Mesenchymal stem cell (in vitro differentiated cells and primary cell): ENCODE results near the gene DENND5B.

ENCODE experiments used
- DNase-seq: peaks from one replicate; pipeline ENCODE4 v3.0.0-alpha.2; 2013
- H2AFZ ChIP-seq: one replicate; pipeline ENCODE4 v1.6.1; 2013; ENCODE audit warnings: low read depth, mild to moderate bottlenecking, control low read depth, inconsistent platforms, low read length, moderate library complexity
- H2AK5ac ChIP-seq: 2 replicates; pipeline ENCODE4 v1.6.1; 2013; ENCODE audit warnings: low read length, moderate library complexity, mild to moderate bottlenecking, inconsistent platforms; ENCODE audit not compliant: severe bottlenecking
- H2BK120ac ChIP-seq: one replicate; pipeline ENCODE4 v1.6.1; 2013; ENCODE audit warnings: low read depth, mild to moderate bottlenecking, inconsistent platforms, low read length, moderate library complexity
- H2BK12ac ChIP-seq, 2 experiments: one replicate each; pipeline ENCODE4 v1.6.1; 2013; ENCODE audit warnings: inconsistent platforms in 2 of 2, low read length in 2 of 2, mild to moderate bottlenecking in 2 of 2, moderate library complexity in 2 of 2, control low read depth in 1 of 2
- H2BK15ac ChIP-seq: one replicate; pipeline ENCODE4 v1.6.1; 2013; ENCODE audit warnings: mild to moderate bottlenecking, low read depth, inconsistent platforms; ENCODE audit not compliant: poor library complexity, severe bottlenecking
- H2BK5ac ChIP-seq: 2 replicates; pipeline ENCODE4 v1.6.1; 2013; ENCODE audit warnings: low read depth, mild to moderate bottlenecking, low read length, control low read depth, inconsistent platforms; ENCODE audit not compliant: poor library complexity, severe bottlenecking
- H3K14ac ChIP-seq, 2 experiments: one replicate each; pipeline ENCODE4 v1.6.1; 2013; ENCODE audit warnings: inconsistent platforms in 2 of 2, low read length in 2 of 2, control low read depth in 1 of 2, mild to moderate bottlenecking in 1 of 2, moderate library complexity in 1 of 2
- H3K18ac ChIP-seq, 2 experiments: one replicate each; pipeline ENCODE4 v1.6.1; 2013; ENCODE audit warnings: inconsistent platforms in 2 of 2, low read length in 2 of 2, control low read depth in 1 of 2, low read depth in 1 of 2, mild to moderate bottlenecking in 1 of 2
- H3K23ac ChIP-seq, 2 experiments: one replicate each; pipeline ENCODE4 v1.6.1; 2013; ENCODE audit warnings: inconsistent platforms in 2 of 2, low read length in 2 of 2, mild to moderate bottlenecking in 2 of 2, moderate library complexity in 2 of 2, control low read depth in 1 of 2
- H3K27ac ChIP-seq: 2 replicates; pipeline ENCODE4 v1.5.1; 2013; ENCODE audit warnings: mild to moderate bottlenecking, moderate library complexity, low read length, control low read depth, inconsistent platforms; ENCODE audit not compliant: poor library complexity, severe bottlenecking
- H3K27me3 ChIP-seq, 2 experiments: 2 replicates each; pipeline versions ENCODE4 v1.6.1 to v1.7.0; 2013; ENCODE audit warnings: low read length in 2 of 2, mild to moderate bottlenecking in 2 of 2, moderate library complexity in 2 of 2, control low read depth in 1 of 2, inconsistent platforms in 1 of 2; ENCODE audit not compliant: control insufficient read depth in 1 of 2, insufficient read depth in 1 of 2
- H3K36me3 ChIP-seq, 2 experiments: 2 replicates each; pipeline versions ENCODE4 v1.6.1 to v1.7.0; 2013; ENCODE audit warnings: low read length in 2 of 2, control low read depth in 1 of 2, inconsistent platforms in 1 of 2, low read depth in 1 of 2, mild to moderate bottlenecking in 1 of 2; ENCODE audit not compliant: insufficient read depth in 2 of 2, control insufficient read depth in 1 of 2
- H3K4ac ChIP-seq, 2 experiments: one replicate each; pipeline ENCODE4 v1.6.1; 2013; ENCODE audit warnings: inconsistent platforms in 2 of 2, low read length in 2 of 2, mild to moderate bottlenecking in 2 of 2, moderate library complexity in 2 of 2, control low read depth in 1 of 2, low read depth in 1 of 2
- H3K4me1 ChIP-seq: 2 replicates; pipeline ENCODE4 v1.6.1; 2013; ENCODE audit warnings: low read depth, low read length, control low read depth; ENCODE audit not compliant: control insufficient read depth, insufficient read depth
- H3K4me2 ChIP-seq: 2 replicates; pipeline ENCODE4 v1.6.1; 2013; ENCODE audit warnings: low read length, mild to moderate bottlenecking, inconsistent platforms; ENCODE audit not compliant: poor library complexity, severe bottlenecking
- H3K4me3 ChIP-seq, 2 experiments: 2 replicates each; pipeline versions ENCODE4 v1.5.1 to v1.7.0; 2013; ENCODE audit warnings: low read length in 2 of 2, mild to moderate bottlenecking in 2 of 2, control low read depth in 1 of 2, low read depth in 1 of 2; ENCODE audit not compliant: insufficient read depth in 1 of 2
- H3K79me1 ChIP-seq: replicated peaks from 2 replicates; pipeline ENCODE4 v1.6.1; 2013; ENCODE audit warnings: mild to moderate bottlenecking, control low read depth, low read length, inconsistent platforms; ENCODE audit not compliant: poor library complexity, severe bottlenecking
- H3K9ac ChIP-seq: 2 replicates; pipeline ENCODE4 v1.7.0; 2013; ENCODE audit warnings: mild to moderate bottlenecking, low read length, moderate library complexity
- H3K9me3 ChIP-seq: 2 replicates; pipeline ENCODE4 v1.7.0; 2013; ENCODE audit warnings: mild to moderate bottlenecking, low read length; ENCODE audit not compliant: control insufficient read depth
- H4K8ac ChIP-seq: one replicate; pipeline ENCODE4 v1.6.1; 2013; ENCODE audit warnings: inconsistent platforms, mild to moderate bottlenecking, low read length, moderate library complexity
- H4K91ac ChIP-seq: one replicate; pipeline ENCODE4 v1.6.1; 2013; ENCODE audit warnings: mild to moderate bottlenecking, low read length, inconsistent platforms
- WGBS: methylation state at CpG from one replicate; pipeline ENCODE4 v1.1.7; 2013; ENCODE audit warnings: mixed read lengths; 5-methylcytosine and 5-hydroxymethylcytosine counted together

The DENND5B gene

DNA sequence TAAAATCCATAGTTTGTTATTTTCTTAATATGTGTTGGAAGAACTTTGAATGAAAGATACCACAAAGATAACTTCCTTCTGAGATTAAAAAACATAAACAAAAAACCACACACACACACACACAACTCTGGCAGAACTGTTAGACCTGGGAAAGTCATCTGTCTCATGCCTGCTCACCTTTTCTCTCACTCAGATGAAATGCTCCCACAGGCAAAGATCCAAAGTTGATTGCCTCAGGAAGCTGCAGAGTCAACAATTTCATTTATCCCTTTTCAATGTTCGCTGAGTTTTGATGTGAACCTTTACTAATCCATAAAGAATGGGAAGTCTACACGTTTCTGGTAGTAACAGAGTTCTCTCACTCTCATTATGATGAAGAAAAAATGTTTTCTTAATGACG lies 112.0 kb downstream of the DENND5B start:
- Histone ChIP-seq H3K79me1 (peaks cover 15% of the 10 kb centered on the region), H3K36me3 (peaks cover 3 to 28% of the 10 kb centered on the region in 2 experiments), H3K27ac (no peak overlapping the region), H2BK12ac (no peak overlapping the region), H2BK5ac (no peak overlapping the region), H4K91ac (no peak overlapping the region), H3K9ac (no peak overlapping the region), H3K4me3 (no peak overlapping the region), H2BK15ac (no peak overlapping the region), H3K9me3 (no peaks in the 10 kb centered on the region), H2AK5ac (no peak overlapping the region), H3K18ac (no peak overlapping the region), H2BK120ac (no peak overlapping the region), H3K27me3 (no peaks in the 10 kb centered on the region), H3K4ac (no peak overlapping the region), H3K14ac (no peak overlapping the region), H3K4me2 (no peak overlapping the region), H4K8ac (no peak overlapping the region), H3K4me1 (peaks cover 7% of the 10 kb centered on the region), H3K23ac (no peak overlapping the region), H2AFZ (no peak overlapping the region)
- no CpG with 5 or more reads among the region's 3 CpGs for WGBS
- DNase-seq: no peak

GRCh38 chr12:31478425-31478824 lies 112.5 kb downstream of the DENND5B start:
- Histone ChIP-seq H2BK5ac (no peak overlapping the region), H2AFZ (no peak overlapping the region), H3K23ac (no peak overlapping the region), H3K79me1 (peaks cover 15% of the 10 kb centered on the region), H2BK120ac (no peak overlapping the region), H2BK12ac (no peak overlapping the region), H3K36me3 (peaks cover 3 to 28% of the 10 kb centered on the region in 2 experiments), H3K4me2 (no peak overlapping the region), H2AK5ac (no peak overlapping the region), H2BK15ac (no peak overlapping the region), H4K8ac (no peak overlapping the region), H3K9me3 (no peaks in the 10 kb centered on the region), H3K9ac (no peak overlapping the region), H3K14ac (no peak overlapping the region), H3K27me3 (no peaks in the 10 kb centered on the region), H3K4me1 (peaks cover 7% of the 10 kb centered on the region), H4K91ac (no peak overlapping the region), H3K4ac (no peak overlapping the region), H3K4me3 (no peak overlapping the region), H3K27ac (no peak overlapping the region), H3K18ac (no peak overlapping the region)
- 99% methylated on average over 4 of the region's 5 CpGs for WGBS
- no peak for DNase-seq

- no peak overlapping the region for H3K4ac ChIP-seq
- no peak overlapping the region for H4K8ac ChIP-seq
- H2AK5ac ChIP-seq: no peak overlapping the region
Measured at GRCh38 chr12:31477687-31478086, 113.2 kb downstream of the DENND5B start.

GRCh38 chr12:31476437-31476836 lies 114.5 kb downstream of the DENND5B start:
- WGBS: no CpG with 5 or more reads among the region's 4 CpGs

More at GRCh38 chr12:31477687-31478086, 113.2 kb downstream of the DENND5B start:
- Histone ChIP-seq H3K18ac (no peak overlapping the region), H2BK15ac (no peak overlapping the region), H3K27me3 (no peaks in the 10 kb centered on the region), H3K4me1 (peaks cover 5% of the 10 kb centered on the region), H3K14ac (no peak overlapping the region), H3K27ac (no peak overlapping the region), H2BK5ac (no peak overlapping the region), H2BK12ac (no peak overlapping the region), H2AFZ (no peak overlapping the region), H4K91ac (no peak overlapping the region), H3K9me3 (no peaks in the 10 kb centered on the region), H2BK120ac (no peak overlapping the region), H3K4me3 (no peak overlapping the region), H3K9ac (no peak overlapping the region), H3K4me2 (no peak overlapping the region), H3K79me1 (peaks cover 13% of the 10 kb centered on the region), H3K23ac (no peak overlapping the region), H3K36me3 (peaks cover 3 to 28% of the 10 kb centered on the region in 2 experiments)
- DNase-seq: no peak

More at GRCh38 chr12:31476437-31476836, 114.5 kb downstream of the DENND5B start:
- Histone ChIP-seq H3K23ac (no peak overlapping the region), H2AFZ (no peak overlapping the region), H3K27me3 (no peaks in the 10 kb centered on the region), H4K8ac (no peak overlapping the region), H3K4me1 (peaks cover 9% of the 10 kb centered on the region), H3K4ac (no peak overlapping the region), H3K18ac (no peak overlapping the region), H3K27ac (no peak overlapping the region), H3K9me3 (no peaks in the 10 kb centered on the region), H3K4me3 (no peak overlapping the region), H2AK5ac (no peak overlapping the region), H4K91ac (no peak overlapping the region), H3K36me3 (peaks cover 3 to 28% of the 10 kb centered on the region in 2 experiments), H2BK5ac (no peak overlapping the region), H3K14ac (no peak overlapping the region), H3K79me1 (peaks cover 7% of the 10 kb centered on the region), H3K4me2 (no peak overlapping the region), H2BK120ac (no peak overlapping the region), H2BK15ac (no peak overlapping the region), H2BK12ac (no peak overlapping the region), H3K9ac (no peak overlapping the region)
- DNase-seq: no peak
